SH-SY5Y (cell line): Measurements from ENCODE around the gene FYN.

ENCODE experiments used
- GATA2 ChIP-seq: IDR thresholded peaks from 2 replicates; pipeline ENCODE4 v1.6.1; 2011; ENCODE audit warnings: mild to moderate bottlenecking, low read depth, low read length
- GATA3 ChIP-seq: IDR thresholded peaks from 2 replicates; pipeline ENCODE4 v1.6.1; 2011; ENCODE audit warnings: low read depth, mild to moderate bottlenecking, low read length, moderate library complexity

FYN gene

GRCh38 chr6:111791415-111791814 is 81.8 kb downstream of the FYN start:
- TF ChIP-seq GATA2 = no peak
- no peak for TF ChIP-seq GATA3

GRCh38 chr6:111789598-111789997 is 83.7 kb downstream of the FYN start:
- TF ChIP-seq GATA2 = no peak
- TF ChIP-seq GATA3 = no peak

DNA sequence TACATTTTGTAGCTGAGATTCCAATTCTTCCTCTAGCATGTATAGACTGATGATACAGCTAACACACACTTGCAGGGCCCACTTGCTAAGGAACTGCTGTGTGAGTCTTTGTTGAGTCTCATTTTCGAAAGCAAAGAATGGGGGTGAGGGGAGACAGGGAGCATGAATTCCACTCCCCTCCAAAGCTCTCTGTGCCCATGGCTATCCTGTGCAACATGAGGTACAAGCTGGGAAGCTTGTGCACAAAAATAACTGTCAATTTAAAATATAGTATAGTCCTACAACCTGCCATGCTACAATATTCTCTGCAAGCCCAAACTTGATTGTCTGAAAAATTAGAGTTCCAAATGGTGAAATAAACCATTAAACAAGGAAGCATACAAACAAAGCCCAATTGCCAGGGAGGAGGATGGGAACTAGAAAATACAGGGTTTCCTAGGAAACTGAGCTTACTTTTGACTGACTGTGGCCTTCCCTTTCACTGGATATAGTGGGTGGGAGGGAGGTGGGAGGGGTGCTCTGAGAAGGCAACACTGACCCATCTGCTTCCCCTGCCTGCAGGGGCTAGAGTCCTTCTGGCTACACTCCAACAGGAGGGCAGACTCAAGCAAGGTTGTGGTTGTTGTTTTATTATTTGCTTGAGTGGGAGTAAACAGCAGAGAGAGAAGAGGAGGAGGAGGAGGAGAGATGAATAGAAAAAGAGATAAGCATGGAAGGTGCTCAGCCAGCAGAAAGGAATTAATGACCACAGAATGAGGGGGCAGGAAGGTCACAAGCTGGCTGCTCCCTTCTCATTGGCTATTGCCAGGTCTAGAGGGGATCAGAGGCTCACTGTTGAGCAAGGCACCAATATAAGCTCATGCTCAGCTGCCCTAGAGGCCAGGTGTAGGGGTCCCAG is 84.6 kb downstream of the FYN start:
- TF ChIP-seq GATA3 (no peak), GATA2 (no peak)

- TF ChIP-seq GATA2 = no peak
- TF ChIP-seq GATA3 = no peak
Measured at GRCh38 chr6:111784433-111784832, 88.8 kb downstream of the FYN start.

- TF ChIP-seq GATA3 (no peak), GATA2 (no peak)
Measured at GRCh38 chr6:111782887-111783466, 90.3 kb downstream of the FYN start.

- TF ChIP-seq GATA2 (no peak), GATA3 (no peak)
Measured at GRCh38 chr6:111782192-111782809, 91.0 kb downstream of the FYN start.

- TF ChIP-seq GATA2 = no peak
- TF ChIP-seq GATA3 = no peak
Measured at GRCh38 chr6:111781041-111781708, 92.1 kb downstream of the FYN start.

- TF ChIP-seq GATA2 (no peak), GATA3 (no peak)
Measured at GRCh38 chr6:111780393-111780792, 92.9 kb downstream of the FYN start.

- TF ChIP-seq GATA2 (no peak), GATA3 (no peak)
Measured at GRCh38 chr6:111779660-111780059, 93.6 kb downstream of the FYN start.

- TF ChIP-seq GATA3 = no peak
- TF ChIP-seq GATA2 = no peak
Measured at GRCh38 chr6:111779031-111779430, 94.2 kb downstream of the FYN start.

DNA sequence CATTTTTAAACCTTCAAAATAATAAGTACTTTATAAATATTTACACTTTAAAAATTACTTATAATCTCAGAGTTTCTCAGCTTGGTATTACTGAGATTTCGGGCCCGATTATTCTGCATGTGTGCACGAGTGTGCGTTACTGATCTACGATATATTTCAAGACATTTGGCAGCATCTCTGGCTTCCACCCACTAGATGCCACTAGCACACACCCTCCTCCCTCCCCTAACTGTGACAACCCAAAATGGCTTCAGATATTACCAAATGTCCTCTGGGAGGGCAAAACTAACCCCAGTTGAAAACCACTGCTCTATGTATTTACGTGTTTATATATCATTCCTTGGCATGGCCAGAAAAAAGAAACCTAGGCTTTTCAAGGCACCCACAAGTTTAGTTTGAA is 95.9 kb downstream of the FYN start:
- TF ChIP-seq GATA3 = no peak
- TF ChIP-seq GATA2 = no peak

DNA sequence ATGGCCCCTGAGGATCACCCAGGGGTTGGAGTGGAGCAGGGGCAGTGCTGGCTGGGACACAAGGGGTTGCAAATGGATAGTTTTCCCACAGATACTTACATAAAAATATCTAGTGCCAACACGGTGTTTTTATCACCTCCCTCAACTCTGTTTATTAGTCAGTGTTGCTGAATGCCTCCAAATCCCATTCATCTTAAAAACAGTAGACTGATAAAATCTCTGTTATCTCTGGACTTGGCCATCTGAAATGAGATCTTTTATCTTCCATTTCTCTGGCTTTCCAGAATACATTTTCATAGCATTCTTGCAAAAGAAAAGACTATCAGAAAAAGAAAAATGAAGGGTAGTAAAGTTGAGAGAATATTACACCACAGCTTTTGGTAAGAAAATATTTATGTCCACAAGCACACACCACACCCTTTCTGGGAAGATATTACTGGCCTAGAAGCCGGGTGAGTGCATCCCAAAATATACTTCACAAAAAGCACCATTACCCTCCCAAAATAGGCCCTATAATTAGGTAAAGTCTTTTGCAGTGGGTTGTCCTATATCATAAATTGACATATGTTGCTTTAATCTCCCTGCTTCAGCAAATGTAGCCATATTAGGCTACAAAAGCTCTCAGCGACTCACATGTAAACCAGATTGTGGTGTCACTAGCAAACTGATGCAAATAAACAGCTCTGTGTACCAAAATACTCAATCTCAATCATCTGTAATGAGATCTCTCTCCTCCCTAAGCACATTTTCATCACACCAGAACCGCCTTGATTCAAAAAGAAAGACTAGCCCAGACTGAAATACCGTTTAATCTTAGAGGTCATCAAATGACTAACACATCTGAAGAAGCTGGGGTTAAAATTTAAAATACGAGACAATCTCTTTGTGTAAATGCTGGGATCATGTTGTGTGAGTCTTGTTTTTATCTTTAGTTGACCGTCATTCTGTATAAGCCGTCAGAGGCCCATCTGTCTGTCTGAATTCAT is 96.7 kb downstream of the FYN start:
- TF ChIP-seq GATA2 (no peak), GATA3 (peak; percentile 33; the same call in 1 of the 2 replicates)

- TF ChIP-seq GATA2 (no peak), GATA3 (no peak)
Measured at GRCh38 chr6:111775145-111775922, 97.9 kb downstream of the FYN start.
